ENCODE results near the gene ZHX3.
"Not testable (repeated sequence)": the region's sequence is repeated elsewhere in the genome, so short reads cannot be mapped to it uniquely, and the experiment has no call there.

The ZHX3 gene

GRCh38 chr20:41145317-41145716, 172.2 kb downstream of the ZHX3 start:
- no peak for DNase-seq

GRCh38 chr20:41143354-41143753, 174.2 kb downstream of the ZHX3 start:
- DNase-seq, result no peak

DNA sequence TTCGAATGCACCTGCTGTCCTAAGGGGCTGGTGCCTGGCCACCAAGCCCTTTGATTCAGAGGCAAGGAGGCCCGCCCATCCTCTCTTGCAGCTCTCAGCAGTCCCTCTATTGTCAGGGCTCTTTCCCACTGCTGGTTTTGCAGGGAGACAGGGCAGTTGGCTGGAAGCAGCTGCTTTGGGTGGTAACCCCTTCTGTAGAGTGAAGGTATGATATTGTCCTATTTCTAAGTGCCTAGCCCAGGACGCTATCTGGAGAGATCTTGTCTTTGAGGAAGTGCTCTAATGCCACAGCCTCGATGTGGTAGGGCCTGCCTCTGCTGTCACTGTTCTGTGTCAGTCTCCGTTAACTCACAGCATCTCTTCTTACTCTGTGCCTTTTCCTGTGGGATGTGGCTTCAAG, 174.6 kb downstream of the ZHX3 start:
- DNase-seq, result no peak

GRCh38 chr20:41142245-41142644, 175.3 kb downstream of the ZHX3 start:
- no peak for DNase-seq

- no peak for DNase-seq
These were observed 176.2 kb downstream of the ZHX3 start for GRCh38 chr20:41141153-41141815.

GRCh38 chr20:41140226-41141133, 177.1 kb downstream of the ZHX3 start:
- DNase-seq, result peak; percentile 34

- DNase-seq, result peak; percentile 29
These were observed 178.1 kb downstream of the ZHX3 start for GRCh38 chr20:41139227-41140093.

DNA sequence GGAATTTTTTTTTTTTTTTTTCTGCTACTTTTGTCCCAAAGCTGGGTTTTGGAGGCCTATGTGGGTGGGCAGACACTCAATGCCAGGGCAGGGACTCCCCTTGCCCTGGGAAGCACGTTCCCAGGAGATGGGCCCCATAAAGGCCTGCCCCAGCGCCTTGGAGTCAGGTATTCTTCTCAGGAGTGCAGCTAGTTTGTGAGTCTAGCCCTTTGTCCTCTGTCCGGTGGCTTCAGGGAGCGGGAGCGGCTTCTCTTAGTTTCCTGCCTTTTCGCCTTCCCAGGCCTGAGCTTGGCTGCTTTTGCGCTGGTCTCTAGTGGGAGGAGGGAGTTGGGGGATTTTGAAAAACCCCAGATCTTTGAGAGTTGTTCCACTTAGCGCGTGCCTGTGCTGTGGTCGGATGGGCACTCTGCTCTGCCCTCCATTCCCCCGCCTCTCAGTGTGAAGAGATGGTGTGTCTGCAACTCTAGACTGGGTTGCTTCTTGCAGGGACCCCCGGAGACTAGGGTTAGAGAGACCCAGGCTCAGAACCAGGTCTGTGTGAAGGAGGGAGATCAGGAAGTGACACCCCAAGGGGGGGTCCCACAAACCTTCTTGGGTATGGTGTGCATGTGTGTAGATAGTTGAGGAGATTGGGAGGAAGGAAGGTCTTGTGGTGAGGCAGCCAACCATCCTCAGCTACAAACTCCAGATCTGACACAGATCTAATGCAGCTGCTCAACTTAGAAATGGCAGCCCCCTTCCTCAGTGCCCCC, 178.9 kb downstream of the ZHX3 start:
- peak; percentile 25 for DNase-seq

- peak; percentile 60 for DNase-seq
These were observed 179.7 kb downstream of the ZHX3 start for GRCh38 chr20:41137614-41138474.

DNA sequence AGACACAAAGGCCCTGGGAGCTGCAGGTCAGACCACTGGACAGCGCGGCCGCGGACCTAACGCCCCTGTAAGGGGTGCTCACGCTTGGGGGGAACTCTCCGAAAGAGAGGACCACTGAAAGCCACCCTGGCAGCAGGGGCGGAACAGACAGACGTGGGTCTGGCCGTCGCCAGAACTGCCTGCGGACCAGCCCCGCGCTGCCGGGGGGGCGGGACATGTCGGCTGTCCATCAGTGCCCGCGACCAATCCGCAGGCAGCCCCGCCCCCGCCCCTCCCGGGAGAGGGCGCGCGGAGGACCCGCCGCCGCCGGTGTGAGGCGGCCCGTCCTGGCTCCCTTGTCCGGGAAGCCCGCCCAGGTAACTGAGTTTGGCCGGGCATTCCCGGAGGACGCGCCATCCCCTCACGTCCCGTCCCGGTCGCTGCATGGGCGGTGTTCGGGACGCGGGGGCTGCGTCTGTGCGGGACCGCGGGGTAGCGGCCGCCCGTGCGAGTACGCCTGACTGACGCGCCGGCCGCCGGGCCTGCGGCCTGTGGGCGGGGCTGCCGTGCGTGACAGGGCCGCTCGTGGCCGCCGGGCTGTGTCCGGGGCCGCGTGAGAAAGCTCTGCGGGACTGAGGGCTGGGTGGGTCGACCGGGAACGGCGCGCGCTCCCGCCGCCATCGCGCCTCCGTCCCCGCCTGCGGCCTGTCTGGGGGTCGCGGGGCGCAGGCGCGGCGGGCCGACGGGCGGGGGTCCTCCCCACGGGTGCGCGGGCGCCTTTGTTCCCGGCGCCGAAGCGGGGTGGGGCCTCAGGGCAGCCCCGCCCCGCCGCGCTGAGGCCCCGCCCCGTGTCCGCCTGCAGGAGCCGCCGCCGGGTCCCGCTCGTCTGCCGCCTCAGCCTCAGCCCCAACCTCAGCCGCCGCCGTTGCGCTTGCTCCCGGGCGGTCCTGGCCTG, 180.6 kb downstream of the ZHX3 start, which contains the start of gene PLCG1:
PLCG1 (plus strand) TSS at position 864 of the 934 bp plus-strand sequence. CDS start 99 bp downstream, outside the sequence.
- DNase-seq, result peak; percentile 88

DNA sequence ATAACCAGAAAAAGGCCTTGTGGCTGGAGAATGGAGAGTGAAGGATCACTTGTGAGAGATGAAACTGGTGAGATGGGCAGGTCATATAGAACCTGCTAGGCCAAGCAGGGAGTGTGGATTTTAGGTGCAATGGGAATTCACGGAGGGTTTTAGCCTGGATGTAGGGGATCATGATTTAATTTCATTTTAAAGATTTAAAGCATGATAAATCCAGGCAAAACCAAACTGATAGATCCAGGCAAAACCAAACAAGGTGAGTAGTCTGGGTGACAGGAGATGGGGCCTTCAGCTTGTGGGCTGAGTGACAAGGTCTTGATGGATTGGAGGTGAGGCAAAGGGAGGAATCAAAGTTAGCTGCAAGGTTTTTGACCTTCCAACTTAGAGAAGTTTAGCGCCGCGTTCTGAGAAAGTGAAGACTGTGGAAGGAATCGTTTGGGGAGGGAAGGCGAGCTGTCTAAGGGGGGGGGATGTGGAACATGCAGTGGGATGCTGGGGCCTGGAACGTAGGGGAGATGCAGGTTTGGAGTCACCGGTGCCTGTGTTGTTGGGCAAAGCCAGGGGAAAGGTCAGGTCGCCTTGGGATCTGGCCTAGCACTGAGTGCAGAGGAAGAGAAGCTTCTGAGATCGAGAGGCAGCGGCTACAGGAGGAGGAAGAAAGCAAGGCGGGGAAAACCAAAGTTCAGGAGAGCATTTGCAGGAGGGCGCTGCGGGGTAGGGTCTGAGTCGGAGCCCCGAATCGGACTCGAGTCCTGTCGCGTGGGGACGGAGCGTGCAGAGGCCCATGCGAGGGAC, 181.4 kb downstream of the ZHX3 start:
- DNase-seq, result no peak

DNA sequence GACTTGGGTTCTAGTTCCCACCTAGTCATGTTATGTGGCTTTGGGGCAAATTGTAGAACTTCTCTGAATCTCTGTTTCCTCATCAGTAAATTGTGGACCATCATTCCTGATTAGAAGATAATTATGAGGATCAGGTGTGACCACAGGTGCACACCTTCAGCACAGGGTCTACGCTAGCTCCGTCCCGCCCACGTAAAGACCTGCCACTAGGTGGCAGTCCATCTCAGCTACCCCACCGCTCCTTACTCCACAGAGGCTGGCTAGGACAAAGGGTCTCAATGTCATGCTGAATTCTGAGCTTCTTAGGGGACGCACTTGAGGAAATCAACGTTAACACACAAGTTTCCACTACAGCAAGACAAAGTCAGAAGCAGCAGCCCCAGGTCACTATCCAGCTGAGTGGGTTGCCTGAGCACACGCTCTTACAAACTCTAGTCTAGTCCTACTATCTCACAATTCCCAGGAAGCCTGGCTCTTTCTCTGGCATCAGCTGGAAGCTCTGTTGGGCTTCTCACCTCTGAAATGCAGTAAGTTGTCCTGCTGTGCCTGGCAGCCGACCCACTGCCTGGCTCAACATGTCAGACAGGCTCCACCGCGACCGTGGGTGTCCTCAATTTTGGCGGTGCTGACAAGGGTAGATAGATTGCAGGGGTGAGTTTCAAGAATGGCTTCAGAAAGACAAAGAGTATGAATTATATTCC, 182.2 kb downstream of the ZHX3 start:
- peak; percentile 63 for DNase-seq

DNA sequence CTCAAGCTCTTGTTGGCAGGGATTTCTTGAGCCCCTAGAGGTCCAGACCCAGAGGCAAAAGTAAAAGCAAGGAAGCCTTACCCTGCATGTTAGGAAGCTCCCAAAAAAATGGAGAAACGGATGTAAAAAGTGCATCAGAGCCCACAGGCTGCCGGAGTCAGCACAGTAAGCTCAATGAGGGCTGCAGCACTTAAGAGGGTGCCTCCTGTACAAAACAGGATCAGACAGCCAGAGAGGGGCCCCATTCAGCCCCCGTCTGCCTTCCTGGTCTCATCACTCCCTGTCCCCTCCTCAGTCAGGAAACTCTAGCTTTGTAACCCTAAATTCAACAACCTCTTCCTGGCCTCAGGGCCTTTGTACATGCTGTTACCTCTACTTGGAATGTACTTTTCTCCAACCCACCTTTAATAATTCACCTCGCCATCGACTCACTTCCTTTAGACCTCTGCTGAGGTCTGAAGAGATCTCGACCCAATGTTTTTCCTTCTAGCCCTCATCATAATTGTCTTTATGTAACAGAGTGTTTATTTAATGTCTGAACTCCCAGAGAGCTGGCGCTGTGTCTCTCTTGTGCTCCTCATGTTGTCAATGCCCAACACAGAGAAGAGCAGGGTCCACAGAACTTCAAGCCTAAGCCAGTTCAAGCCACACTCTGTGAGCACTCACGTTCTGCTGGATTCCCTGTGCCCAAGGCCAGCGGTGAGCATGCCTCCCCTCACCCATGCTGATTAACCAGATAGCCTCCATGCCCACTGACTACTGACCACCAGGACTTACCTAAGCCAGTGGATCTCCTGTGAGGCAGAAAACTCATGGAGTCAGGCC, 183.0 kb downstream of the ZHX3 start:
- no peak for DNase-seq

DNA sequence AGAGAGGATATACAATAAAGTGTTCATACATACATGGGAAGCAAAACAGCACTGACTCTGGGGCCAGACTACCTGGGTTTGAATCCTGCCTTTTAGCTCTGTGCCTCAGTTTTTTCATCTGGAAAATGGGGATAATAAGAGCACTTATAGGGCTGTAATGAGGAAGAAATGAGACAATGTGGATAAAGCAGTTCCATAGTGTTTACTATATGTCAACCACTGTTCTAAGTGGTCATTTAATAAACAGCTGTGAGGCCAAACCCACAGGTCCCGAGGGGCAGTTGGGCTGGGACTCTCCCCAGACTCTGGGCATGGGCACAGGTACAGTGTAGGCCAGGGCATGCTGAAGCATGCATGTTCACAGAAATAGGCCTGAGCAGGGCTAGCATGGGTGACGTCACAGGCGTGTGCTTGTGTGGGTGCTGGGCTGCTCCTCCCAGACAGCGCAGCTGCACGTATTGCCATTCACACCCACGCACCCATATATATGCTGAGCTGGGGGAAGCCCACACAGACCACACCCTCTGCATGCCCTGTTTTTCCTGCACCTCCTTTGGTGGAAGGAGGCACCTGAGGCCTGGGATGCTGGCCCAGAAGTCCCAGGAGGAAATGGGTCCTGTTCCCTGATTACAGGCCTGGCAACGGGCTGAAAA, 183.7 kb downstream of the ZHX3 start:
- DNase-seq, result peak; percentile 58

GRCh38 chr20:41132388-41132775, 185.1 kb downstream of the ZHX3 start:
- not testable (repeated sequence) for DNase-seq

- no peak for DNase-seq
These were observed 185.7 kb downstream of the ZHX3 start for GRCh38 chr20:41131594-41132387.

Measured in activated naive CD4-positive, alpha-beta T cell treated with anti-CD3 and anti-CD28 coated beads, Interleukin-2, amount 50 U/mL, for 16 hours (primary cell).